ENCODE measurements around the gene PLCL1.

PLCL1 gene

DNA sequence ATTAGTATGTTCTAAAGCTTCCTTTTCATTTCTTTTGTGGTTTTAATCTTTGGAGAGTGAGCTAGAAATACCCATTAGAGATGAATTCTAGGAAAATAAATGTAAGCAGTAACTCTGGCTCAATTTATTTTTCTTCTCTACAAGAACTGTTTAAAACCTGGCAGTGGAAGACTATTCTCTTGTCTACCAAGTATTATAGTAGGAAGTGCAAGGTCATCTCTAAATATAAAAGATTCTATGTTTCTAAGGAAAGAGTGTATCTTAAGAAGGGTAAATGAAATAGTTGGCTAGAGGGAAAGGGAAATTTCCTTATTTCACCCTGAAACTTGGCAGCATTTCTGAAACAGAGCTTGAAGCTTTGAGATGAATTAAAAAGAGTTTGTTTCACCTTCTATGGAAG lies 35.5 kb downstream of the PLCL1 start:
- CTCF ChIA-PET: no interaction called here
- POLR2A ChIA-PET: no interaction called here
- DNase-seq (ENCODE audit: extremely low spot score): no peak
- TF ChIP-seq SUZ12 (IDR thresholded peaks at IDR 0.05) (no peak), L3MBTL2 (conservative IDR thresholded peaks at IDR 0.05) (no peak), FOXK2 (IDR thresholded peaks at IDR 0.05) (no peak), NFRKB (IDR thresholded peaks at IDR 0.05) (no peak), BHLHE40 (IDR thresholded peaks at IDR 0.05; ENCODE audit: borderline replicate concordance) (no peak), CTBP1 (IDR thresholded peaks at IDR 0.05; ENCODE audit: borderline replicate concordance) (no peak)
- TF ChIP-seq, protein P1, sequence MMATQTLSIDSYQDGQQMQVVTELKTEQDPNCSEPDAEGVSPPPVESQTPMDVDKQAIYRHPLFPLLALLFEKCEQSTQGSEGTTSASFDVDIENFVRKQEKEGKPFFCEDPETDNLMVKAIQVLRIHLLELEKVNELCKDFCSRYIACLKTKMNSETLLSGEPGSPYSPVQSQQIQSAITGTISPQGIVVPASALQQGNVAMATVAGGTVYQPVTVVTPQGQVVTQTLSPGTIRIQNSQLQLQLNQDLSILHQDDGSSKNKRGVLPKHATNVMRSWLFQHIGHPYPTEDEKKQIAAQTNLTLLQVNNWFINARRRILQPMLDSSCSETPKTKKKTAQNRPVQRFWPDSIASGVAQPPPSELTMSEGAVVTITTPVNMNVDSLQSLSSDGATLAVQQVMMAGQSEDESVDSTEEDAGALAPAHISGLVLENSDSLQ (IDR thresholded peaks at IDR 0.05): no peak

DNA sequence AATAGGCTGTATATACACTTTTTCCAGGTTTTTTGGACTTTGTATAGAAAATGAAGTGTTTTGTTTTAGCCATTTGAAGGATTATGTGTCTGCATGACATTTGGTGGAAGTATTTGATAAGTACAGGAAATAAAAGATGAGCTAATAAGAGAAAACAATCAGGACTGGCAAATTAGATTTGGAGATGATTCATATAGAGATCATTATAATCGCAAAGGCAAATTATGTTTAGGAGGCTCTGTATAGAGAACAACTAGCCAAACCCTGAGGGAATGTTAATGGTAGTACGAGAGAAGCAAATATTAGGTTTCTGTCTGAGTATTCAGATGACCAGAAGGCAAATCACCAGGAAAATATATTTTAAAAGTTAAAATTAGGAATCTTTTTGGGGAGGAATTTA lies 41.7 kb downstream of the PLCL1 start:
- CTCF ChIA-PET: no interaction called here
- no peak for DNase-seq (ENCODE audit: extremely low spot score)
- POLR2A ChIA-PET: no interaction called here
- TF ChIP-seq ARNT (IDR thresholded peaks at IDR 0.05): no peak

DNA sequence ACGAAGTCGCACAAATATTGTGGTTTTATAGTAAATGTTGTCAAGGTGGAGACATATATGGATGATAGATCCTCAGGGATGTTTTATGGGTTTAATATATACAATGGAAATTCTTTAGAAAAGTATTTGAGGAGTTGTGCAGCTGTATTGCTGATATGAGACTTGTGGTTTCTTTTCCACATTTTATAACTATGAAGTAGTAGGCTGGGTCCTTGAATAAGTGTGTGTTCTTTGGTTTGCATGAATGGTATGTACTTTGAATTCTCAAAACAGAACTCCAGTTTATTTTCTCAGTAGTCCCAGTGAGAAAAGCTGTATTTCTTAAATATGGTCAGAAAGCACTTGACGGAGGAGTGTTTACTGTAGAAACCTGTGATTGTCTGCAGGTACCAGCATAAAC lies 42.4 kb downstream of the PLCL1 start:
- CTCF ChIA-PET: no interaction called here
- POLR2A ChIA-PET: no interaction called here
- DNase-seq (ENCODE audit: extremely low spot score): no peak
- TF ChIP-seq FOXA1 (IDR thresholded peaks at IDR 0.05) (no peak), FOXM1 (IDR thresholded peaks at IDR 0.05; ENCODE audit: borderline replicate concordance) (no peak), SP1 (IDR thresholded peaks at IDR 0.05) (no peak), SUZ12 (IDR thresholded peaks at IDR 0.05) (no peak)

DNA sequence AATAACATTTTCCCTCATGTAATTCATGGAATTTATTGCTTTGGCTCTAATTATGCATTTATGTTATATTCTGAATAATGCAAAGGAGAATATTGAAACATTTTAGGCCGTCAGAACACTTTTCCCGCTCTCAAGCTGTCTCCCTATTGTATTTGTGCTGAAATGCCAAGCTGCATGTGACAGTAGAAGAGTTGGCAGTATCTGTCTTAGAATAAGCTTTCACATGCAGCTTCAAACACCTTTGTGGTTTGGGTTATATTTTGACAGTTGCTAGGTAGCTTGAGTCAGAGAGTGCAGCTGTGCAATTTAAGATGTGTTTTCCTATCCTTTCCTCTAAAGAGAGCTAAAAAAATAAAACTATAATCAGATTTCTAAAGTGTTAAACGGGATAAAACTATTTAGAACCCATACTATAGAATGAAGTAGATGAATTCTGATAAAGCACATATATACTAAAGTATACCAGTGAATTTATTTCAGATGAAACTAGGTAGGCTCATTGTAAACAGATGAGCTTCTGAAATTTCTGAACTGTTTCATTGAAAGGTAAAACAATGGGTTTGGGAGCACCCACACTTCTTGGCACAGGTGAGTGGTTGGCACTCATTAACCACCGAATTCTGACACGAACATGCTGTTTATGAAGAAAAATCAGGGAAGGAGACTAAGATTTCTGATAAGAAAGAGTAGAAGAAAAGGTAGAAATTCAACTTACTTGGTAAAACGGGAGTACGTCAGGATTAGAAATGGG lies 43.4 kb downstream of the PLCL1 start:
- CTCF ChIA-PET: no interaction called here
- POLR2A ChIA-PET: no interaction called here
- no peak for DNase-seq (ENCODE audit: extremely low spot score)
- no peak for TF ChIP-seq ELF4 (IDR thresholded peaks at IDR 0.05)
- no peak for TF ChIP-seq SUZ12 (IDR thresholded peaks at IDR 0.05)
- no peak for TF ChIP-seq LEF1 (IDR thresholded peaks at IDR 0.05; ENCODE audit: borderline replicate concordance)
- no peak for TF ChIP-seq CTBP1 (IDR thresholded peaks at IDR 0.05; ENCODE audit: borderline replicate concordance)
- TF ChIP-seq FOXM1 (IDR thresholded peaks at IDR 0.05; ENCODE audit: borderline replicate concordance): no peak
- no peak for TF ChIP-seq ARNT (IDR thresholded peaks at IDR 0.05)
- TF ChIP-seq BHLHE40 (IDR thresholded peaks at IDR 0.05; ENCODE audit: borderline replicate concordance): no peak
- TF ChIP-seq, protein P1 (IDR thresholded peaks at IDR 0.05): no peak
- no peak for TF ChIP-seq FOXA1 (IDR thresholded peaks at IDR 0.05)
- TF ChIP-seq FOXK2 (IDR thresholded peaks at IDR 0.05): no peak
- TF ChIP-seq ZNF384 (IDR thresholded peaks at IDR 0.05): no peak
- no peak for TF ChIP-seq NFRKB (IDR thresholded peaks at IDR 0.05)

DNA sequence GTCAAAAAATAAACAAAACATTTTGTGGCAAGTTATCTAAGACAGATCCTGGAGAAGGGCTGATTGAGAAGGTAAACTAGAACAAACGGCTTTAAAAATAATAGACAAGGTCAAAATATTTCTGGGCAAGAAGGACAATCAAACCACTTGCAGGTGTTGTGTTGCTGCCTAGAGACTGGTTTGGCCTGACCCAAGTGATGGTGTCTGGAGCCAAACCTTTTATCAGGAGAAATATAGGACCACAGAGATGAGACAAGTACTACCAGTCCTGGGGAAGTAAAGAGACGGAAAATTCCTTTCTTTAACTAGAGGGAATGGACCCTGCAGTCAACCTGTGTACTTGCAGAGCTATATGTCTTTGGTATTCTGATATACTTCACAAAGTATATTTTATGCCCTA lies 44.2 kb downstream of the PLCL1 start:
- ChIA-PET POLR2A (no interaction called here), CTCF (no interaction called here)
- DNase-seq (ENCODE audit: extremely low spot score): no peak
- TF ChIP-seq TARDBP (IDR thresholded peaks at IDR 0.05) (no peak), HDGF (IDR thresholded peaks at IDR 0.05; ENCODE audit: borderline replicate concordance) (no peak), FOXK2 (IDR thresholded peaks at IDR 0.05) (no peak), NFRKB (IDR thresholded peaks at IDR 0.05) (no peak), SP1 (IDR thresholded peaks at IDR 0.05) (no peak), ARNT (IDR thresholded peaks at IDR 0.05) (no peak), ZNF384 (IDR thresholded peaks at IDR 0.05) (no peak), L3MBTL2 (conservative IDR thresholded peaks at IDR 0.05) (no peak), FOXM1 (IDR thresholded peaks at IDR 0.05; ENCODE audit: borderline replicate concordance) (no peak), CTBP1 (IDR thresholded peaks at IDR 0.05; ENCODE audit: borderline replicate concordance) (no peak), FOXA1 (IDR thresholded peaks at IDR 0.05) (no peak), SUZ12 (IDR thresholded peaks at IDR 0.05) (no peak), LEF1 (IDR thresholded peaks at IDR 0.05; ENCODE audit: borderline replicate concordance) (no peak), BHLHE40 (IDR thresholded peaks at IDR 0.05; ENCODE audit: borderline replicate concordance) (no peak), ELF4 (IDR thresholded peaks at IDR 0.05) (no peak)
- TF ChIP-seq, protein P1 (IDR thresholded peaks at IDR 0.05): no peak

DNA sequence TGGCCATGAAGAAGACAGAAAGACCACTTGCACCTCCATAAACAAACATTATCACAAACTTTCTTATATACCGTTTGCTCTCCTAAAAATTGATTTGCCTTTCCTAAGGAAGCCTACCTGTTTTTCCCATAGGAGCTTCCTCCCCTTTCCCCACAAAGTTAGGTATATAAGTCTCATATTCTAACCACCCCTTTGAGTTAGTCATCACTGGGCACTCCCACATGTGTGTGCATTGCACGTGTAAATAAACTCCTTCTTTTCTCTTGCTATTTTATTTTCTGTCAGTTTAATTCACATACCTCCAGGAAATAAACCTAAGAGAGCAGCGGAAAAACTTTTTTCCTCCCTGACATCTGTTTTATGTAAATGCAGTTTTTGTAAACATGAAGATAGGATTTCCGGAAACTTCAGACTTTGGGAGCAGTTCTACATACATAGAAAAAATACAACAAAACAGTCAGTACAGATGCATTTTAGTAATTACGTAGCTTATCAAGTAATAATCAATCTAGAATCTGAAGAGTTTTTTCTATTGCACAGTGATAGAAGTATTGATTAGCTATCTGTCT lies 46.6 kb downstream of the PLCL1 start:
- POLR2A ChIA-PET: no interaction called here
- no peak for DNase-seq (ENCODE audit: extremely low spot score)
- CTCF ChIA-PET: interaction anchor here (0.6 to 1.0 kb wide), 4 partner anchors 134 to 446 kb away, joined by 3 to 4 read pairs (median 3); no protein-coding TSS in a partner anchor
- TF ChIP-seq FOXA1 (IDR thresholded peaks at IDR 0.05): no peak
- no peak for TF ChIP-seq NFRKB (IDR thresholded peaks at IDR 0.05)
- no peak for TF ChIP-seq FOXM1 (IDR thresholded peaks at IDR 0.05; ENCODE audit: borderline replicate concordance)
- no peak for TF ChIP-seq LEF1 (IDR thresholded peaks at IDR 0.05; ENCODE audit: borderline replicate concordance)
- no peak for TF ChIP-seq ARNT (IDR thresholded peaks at IDR 0.05)
- TF ChIP-seq, protein P1 (IDR thresholded peaks at IDR 0.05): no peak
- TF ChIP-seq HDGF (IDR thresholded peaks at IDR 0.05; ENCODE audit: borderline replicate concordance): no peak
